KG1 (cell line): Measurements from ENCODE around the gene LEUTX.
"Not testable (repeated sequence)": the region's sequence is repeated elsewhere in the genome, so short reads cannot be mapped to it uniquely, and the experiment has no call there.

Experiments
- DNase-seq: peaks from one replicate; lab custom pipeline; 2025; lab: John Stamatoyannopoulos, UW

Gene LEUTX, protein sequence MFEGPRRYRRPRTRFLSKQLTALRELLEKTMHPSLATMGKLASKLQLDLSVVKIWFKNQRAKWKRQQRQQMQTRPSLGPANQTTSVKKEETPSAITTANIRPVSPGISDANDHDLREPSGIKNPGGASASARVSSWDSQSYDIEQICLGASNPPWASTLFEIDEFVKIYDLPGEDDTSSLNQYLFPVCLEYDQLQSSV

DNA sequence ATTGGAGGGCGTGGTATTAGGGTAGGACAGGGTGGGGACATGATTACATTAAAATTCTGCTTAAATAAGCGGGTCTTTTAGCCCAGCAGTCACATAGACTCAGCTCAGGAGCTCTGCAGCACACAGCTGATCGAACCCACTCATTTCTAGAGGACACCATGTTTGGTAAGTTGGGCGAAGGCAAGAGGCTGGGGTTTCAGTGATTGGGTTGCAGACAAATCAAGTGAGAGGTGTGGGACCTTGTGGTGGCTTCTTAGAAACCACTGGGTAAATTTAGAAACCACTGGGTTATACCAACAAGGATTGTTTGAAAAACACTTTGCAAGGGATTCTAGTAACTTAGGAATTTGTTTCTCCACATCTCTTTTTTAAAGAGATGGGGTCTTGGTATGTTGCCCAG, at the start of gene LEUTX:
Gene LEUTX (plus strand): TSS at position 92 of the 400 bp plus-strand sequence. CDS start 67 bp downstream, at position 159.
- no peak for DNase-seq

DNA sequence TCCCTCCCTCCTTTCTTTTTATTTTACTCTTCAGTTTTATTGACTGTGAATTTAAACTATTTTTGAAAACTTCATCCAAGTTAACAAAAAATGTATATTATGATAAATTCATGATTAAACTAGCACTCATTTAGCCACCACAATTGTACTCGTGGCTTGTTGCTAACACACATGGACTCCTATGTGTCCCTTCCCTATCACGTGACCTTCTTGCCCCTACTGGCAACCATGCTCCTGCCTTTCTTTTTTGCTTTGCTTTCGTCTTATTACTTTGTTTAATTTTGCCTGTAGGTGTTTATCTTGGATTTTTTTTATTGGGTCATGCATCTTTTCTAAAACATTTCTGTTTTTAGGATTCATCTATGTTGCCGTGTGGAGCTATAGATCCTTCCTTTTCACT, 49.1 kb upstream of the LEUTX start:
- DNase-seq: no peak

DNA sequence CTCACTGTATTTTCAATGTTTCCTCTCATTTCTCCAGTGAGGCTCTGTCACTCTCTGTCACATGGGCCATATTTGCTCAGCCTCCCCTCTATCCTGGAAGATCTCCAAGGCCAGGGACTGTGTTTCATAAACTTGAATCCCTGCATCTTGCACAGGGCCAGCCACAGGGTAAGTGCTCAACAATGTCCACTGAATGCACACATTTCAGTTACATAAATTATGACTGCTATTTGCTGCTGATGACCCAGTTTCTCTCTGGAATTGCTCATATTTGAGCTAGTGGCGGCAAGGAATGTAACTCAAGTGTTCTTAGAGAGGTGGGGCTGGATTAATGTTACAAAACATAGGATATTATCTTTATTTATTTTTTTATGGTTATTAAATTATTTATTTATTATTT, 47.0 kb upstream of the LEUTX start:
- DNase-seq: no peak

DNA sequence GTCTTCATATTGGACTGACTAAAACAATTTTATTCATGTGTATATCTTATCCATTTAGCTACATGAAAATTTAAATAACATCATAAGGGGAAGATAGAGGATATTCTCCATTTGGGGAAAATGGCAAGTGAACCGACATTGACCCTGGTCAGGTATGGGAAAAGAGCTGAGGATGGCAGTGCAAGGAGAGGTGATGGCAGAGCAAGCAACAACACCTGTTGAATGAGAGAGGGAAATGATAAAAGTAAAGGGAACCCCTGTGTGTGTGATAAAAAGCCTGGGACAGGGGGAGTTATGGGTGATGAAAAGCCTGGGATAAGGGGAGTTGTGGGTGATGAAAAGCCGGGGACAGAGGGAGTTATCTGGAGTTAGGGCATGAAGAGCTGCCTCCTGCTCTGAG, 44.8 kb upstream of the LEUTX start:
- no peak for DNase-seq

DNA sequence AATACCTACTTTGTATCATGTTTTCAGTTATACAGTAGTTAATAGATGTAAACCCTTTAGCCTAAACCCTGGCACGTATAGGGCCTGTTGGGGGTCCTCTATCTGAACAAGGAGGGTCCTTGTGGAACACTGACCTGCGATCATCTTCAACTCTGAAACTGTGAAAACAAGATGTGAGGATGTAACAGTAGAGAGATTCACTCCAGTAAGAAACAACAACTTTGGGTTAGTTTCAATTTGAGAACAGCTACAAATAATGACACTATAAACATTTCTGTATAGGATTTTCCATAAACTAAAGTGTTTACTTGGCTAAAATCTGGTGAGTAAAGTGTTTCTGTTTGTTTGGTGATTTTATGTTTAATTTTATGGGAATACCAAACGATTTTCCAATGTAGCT, 43.0 kb upstream of the LEUTX start:
- DNase-seq: no peak

DNA sequence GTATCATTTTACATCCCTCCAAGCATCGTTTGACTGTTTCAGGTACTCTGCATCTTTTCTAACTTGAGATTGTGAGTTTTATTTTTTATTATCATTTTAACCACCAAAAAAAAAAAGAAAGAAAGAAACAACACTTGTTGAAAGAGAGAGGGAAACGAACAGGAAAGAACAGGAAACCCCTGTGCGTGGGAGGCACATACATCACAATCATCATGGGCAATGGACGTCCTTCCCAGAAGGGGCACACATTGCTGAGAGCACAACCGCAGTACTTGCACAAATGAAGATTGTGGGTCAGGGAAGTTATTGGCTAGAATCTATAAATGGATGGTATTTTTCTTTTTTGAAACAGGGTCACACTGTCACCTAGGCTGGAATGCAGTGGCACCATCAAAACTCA, 42.6 kb upstream of the LEUTX start:
- DNase-seq: no peak

DNA sequence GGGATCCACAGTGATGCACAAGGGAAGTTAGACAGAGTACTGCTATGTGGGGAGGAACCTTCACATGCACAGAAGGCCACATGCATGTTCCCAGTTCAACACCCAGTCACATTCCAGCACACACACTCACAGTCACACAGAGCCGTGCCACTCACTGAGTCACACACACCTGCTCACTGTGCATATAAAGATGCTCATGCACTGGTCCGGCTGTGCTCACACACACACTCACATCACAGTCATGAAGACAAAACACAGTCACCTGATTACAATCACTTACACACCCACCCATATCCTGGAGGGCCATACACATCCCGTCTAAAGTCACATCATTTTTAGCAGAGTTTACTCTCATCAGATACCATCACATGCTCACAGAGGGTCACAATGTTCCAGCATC, 41.3 kb upstream of the LEUTX start:
- no peak for DNase-seq

DNA sequence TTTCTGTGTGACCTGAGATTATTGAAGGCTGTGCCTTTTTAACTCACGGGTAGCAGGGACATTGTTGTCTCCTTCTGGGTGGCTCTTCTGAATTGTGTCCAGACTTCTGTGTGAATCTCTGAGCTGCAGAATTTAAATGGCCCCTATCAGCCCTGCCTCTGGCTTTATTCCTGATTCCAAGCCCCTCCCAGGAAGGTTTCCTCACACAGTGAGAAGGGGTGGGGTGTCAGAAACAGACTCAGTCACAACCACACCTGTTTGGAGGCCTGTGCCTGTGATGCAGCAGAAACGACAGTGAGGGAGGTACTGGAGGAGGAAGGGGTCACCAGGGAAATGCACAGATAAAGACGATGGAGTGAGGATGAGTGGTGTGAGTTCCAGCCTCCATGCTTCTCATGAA, 40.8 kb upstream of the LEUTX start, which contains the start of gene CLC:
Gene CLC (minus strand): TSS at position 139 of the 400 bp plus-strand sequence. CDS start 77 bp downstream, at position 62.
- DNase-seq: no peak

DNA sequence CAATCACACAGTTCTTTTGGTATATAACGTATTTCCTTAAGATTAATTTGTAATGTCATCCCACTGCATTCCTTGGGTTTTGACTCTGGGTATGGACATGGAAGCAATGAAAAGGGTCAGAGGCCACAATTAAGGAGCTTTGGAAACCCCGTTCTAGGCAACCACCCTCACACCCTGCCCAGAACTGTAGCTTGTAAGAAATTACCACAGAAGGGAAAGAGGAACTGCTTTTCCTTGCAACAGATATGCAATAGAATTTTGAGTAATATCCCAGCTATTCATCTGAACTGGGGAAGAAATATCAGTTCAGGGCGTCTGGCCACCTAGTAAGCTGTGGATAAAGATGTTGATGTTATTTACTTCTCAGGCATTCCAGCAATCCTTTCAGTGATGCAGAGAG, 39.8 kb upstream of the LEUTX start:
- no peak for DNase-seq

DNA sequence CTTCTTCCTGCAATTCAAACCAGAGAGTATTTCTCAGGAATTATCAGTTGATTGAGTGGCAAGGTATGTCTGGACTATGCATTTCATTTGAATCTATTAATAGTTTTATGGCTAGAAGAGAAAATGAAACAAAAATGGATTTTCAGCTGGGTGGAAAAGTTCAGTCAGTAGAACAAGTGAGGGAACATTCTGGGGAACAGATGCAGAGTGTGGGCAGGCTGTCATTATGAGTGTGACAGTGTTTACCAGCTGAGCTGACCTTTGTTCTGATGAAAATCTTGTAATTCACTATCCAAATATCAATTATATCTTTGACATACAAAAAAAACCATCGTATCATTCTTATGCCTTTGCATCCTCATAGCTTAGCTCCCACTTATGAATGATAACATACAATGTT, 38.3 kb upstream of the LEUTX start:
- no peak for DNase-seq

DNA sequence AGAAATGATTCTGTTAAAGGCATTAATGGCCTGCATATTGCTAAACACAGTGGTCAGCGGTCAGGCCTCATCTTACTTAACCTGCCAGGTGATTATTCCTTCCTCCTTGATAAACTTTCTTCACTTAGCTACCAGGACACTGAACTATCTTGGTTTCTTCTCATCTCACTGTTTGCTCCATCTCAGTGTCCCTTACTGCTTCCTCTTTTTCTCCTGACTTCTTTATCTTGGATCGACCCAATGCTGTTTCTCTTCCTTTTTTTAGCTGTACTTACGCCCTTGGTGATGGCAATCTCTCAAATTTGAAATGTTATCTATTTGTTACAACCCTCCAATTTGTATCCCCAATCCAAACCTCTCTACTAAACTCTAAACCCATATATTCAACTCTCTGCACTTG, 33.0 kb upstream of the LEUTX start:
- no peak for DNase-seq

DNA sequence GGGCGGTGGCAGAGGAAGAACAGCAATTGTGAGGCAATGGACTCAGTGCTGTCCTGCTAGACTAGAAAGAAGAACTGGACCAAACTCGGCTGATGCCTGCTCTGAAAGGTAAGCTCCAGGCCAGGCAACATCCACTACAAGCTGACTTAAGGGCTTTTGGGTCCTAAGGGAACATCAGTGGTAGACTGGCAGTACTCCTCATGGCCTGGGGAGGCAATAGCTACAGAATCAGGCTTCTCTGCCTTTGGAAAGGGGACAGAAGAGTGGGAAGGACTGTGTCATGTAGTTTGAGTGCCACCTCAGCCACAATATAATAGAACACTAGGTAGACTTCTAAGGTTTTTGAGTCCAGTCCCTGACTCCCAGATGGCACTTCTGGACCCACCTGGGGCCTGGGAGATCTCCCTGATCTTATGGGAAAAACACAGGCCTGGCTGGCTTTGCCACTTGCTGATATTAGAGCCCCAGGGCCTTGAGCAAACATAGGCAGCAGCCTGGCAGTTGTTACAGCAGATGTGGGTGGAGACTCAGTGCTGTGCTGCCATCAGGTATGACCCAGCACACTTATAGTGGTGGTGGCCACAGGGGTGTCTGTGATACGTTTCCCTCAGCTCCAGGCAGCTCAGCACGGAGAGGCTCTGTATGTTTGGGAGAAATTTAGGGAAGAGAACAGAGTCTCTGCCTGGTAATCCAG, 31.7 kb upstream of the LEUTX start:
- DNase-seq: no peak

DNA sequence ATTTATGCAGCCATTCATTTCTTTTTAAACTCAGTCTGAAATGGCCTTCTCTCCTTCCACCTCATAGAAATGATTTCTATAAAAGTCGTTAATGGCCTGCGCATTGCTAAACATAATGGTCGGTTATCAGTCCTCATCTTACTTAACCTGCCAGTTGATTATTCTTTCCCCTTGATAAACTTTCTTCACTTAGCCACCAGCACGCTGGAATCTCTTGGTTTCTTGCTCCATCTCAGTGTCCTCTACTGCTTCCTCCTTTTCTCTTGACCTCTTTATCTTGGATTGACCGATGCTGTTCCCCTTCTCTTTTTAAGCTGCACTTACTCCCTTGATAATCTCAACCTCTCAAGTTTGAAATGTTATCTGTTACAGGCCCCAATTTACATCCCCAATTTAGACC, 28.7 kb upstream of the LEUTX start:
- DNase-seq: no peak

DNA sequence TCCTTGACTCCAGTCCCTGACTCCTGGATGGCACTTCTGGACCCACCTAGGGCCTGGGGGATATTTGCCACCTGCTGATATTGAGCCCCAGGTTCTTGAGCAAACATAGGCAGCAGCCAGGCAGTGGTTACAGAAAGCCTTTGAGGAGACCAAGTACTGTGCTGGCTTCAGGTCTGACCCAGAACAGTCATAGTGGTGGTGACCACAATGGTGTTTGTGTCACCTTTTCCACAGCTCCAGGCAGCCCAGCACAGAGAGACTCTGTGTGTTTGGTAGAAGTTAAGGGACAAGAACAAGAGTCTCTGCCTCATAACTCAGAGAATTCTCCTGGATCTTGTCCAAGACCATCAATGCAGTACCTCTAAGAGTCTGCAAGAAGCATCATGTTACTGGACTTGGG, 26.3 kb upstream of the LEUTX start:
- no peak for DNase-seq

DNA sequence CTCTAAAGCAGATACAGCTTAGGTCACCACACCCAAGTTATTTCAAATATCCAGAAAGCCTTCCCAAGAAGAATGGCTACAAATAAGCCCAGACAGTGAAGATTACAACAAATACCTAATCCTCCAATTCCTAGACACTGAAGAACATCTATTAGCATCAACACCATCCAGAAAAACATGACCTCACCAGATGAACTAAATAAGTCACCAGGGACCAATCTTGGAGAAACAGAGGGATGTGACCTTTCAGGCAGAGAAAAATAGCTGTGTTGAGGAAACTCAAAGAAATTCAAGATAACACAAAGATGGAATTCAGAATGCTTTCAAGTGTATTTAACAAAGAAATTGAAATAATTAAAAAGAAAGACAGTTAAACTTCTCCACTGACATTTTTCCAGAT, 25.9 kb upstream of the LEUTX start:
- DNase-seq: no peak

DNA sequence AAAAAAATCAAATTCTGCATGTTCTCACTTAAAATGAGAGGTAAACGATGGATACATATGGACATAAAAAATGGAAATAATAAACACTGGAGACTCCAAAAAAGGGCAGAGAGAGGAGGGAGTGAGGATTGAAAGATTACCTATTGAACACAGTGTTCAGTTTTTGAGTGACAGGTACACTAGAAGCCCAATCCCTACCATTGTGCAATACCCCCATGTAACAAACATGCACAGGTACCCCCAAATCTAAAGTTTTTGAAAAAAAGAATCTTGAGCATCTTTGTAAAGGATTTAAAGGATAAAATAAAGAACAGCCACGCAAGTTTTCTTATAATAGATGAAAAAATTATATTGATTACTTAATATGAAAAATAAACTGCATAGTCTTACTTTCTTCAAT, 24.1 kb upstream of the LEUTX start:
- no peak for DNase-seq

DNA sequence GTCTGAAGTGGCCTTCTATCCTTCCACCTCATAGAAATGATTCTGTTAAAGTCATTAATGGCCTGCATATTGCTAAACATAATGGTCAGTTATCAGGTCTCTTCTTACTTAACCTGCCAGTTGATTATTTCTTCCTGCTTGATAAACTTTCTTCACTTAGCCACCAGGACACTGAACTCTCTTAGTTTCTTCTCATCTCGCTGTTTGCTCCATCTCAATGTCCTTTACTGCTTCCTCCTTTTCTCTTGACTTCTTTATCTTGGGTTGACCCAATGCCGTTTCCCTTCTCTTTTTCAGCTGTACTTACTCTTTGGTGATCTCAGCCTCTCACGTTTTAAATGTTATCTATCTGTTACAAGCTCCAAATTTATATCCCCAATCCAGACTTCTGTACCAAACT, 23.7 kb upstream of the LEUTX start:
- no peak for DNase-seq

DNA sequence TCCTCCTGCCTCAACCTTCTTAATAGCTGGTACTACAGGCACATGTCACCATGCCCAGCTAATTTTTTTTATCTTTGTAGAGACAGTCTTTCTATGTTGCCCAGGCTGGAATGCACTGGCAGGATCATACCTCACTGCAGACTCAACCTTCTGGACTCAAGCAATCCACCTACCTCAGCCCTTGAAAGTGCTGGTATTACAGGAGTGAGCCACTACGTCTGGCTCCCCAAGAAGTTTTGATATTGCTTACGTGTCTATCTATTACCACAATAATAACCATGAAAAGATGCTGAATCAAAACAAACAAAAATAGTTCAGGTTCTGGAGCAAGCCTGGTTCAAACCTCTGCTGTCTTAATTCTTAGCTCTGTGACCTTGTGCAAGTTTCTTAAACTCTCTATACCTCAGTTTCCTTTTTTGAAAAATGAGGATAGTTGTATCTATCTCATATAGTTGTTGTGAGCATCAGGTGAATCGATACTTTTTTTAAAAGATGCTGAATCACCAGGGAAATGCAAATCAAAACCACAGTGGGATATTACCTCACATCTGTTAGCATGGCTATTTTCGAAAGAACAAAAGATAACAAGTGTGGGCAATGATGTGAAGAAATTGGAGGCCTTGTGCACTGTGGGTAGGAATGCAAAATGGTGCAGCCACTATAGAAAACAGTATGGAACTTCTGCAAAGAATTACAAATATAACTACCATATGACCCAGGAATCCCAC, 19.0 kb upstream of the LEUTX start:
- no peak for DNase-seq

DNA sequence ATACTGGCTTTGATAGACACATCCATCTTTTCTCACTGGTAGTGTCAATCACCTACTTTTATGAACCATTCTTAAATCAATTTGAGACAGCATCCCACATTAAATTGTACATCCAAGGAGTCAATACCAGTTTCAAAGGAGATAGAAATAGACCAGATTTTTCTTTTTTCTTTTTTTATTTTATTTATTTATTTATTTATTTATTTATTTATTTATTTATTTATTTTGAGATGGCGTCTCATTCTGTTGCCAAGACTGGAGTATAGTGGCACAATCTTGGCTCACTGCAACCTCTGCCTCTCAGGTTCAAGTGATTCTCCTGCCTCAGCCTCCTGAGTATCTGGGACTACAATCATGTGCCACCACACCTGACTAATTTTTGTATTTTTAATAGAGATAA, 16.8 kb upstream of the LEUTX start:
- not testable (repeated sequence) for DNase-seq

DNA sequence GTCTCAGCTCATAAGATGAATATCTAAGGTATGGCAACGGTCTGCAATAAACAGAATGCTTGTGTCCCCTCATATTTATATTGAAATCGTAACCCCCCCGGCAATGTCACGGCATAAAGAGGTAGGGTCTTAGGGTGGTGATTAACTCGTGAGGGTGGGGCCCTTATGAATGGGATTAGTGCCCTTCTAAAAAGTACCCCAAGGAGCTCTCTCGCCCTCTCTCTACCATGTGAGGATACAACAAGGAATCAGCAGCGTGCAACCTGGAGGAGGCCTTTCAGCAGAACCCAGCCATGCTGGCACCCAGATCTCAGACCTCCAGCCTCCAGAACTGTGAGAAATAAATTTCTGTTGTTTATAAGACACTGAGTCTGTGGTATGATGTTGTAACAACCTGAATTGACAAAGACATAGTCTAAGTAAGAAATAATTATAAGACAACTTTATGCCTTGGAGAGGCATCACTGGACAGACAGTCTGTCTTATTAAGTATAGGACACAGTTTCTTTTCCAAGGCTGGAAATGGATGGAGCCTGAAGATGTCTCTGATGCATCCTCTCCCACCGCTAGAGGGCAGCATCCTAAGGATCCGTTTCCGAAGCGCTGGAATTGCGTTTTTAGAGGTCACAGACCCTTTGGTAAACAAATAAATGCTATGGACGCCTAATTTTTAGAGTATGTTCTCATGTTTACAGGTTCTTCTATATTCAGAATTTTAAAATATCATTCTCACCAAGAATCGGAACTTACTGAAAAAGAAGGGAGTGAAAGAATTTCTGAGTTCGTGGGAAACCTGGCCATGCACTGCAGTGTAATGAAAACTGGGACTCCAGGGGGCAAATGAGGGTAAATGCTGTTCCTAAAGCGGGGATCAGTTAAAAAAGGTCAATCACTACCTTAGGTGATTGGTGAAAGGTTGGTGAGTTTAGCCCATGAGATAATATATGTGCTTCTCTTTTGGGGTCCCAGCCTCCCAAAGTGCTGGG, 13.3 kb upstream of the LEUTX start:
- DNase-seq: no peak

DNA sequence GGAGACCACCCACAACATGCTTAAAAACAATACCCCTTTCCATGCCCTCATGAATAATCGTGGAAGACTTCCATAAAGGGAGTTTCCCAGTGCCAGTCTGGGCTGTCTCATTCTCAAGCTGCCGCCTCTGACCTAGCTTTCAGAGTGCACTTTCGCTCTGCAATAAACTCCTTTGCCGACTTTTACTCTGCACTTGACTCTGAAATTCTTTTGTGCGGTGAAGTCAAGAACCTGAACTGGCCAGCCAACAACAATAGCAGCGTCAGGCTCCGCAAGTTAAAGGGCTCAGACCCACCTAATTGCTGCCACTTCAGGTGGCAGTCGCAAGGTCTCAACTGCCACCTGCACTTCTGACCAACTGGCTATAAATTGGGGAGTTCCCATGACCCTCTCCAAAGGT, 10.3 kb upstream of the LEUTX start:
- no peak for DNase-seq

DNA sequence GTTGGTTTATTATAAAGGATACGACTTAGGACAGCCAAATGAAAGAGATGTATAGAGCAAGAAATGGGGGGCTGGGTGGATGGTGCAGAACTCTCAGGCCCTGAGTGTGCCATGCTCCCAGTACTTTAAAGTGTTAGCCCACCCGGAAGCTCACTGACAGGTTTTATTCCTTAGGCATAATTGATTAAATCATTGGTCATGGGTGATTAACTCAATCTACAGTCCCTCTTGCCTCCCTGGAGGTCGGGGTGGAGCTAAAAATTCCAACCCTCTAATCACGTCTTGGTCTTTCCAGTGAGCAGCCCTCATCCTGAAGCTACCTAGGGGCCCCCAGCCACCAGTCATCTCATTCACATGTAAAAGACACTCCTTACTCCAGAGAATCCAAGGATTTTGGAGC, 9.9 kb upstream of the LEUTX start:
- DNase-seq: no peak
